ENCODE measurements around the gene LAMB1.

DNA sequence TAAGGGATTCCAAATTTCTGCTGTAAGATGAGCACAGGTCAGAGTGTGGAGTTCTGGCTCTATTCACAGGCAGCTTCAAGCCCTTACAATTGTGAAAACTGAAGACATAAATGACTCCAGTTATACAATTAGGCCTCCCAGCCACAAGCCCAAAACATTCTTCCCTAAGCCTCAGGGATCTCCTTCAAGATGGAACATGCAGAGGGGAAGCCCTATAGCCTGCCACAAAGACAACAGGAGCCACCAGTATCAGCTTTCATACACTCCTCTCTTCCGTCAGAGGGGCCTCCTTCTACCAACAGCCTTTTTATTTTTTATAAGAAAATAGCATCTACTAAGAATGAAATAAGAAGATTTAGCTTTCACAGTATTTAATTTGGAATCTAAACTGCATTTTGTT is 65.4 kb downstream of the LAMB1 start:
- TF ChIP-seq CTCF (IDR thresholded peaks at IDR 0.05; ENCODE audit: insufficient read depth, low read length, poor library complexity, severe bottlenecking) = no peak
- TF ChIP-seq EZH2phosphoT487 (conservative IDR thresholded peaks at IDR 0.05; ENCODE audit: low read length) = no peak
